Mammary epithelial cell (primary cell): Measurements from ENCODE around the gene MBL2.

ENCODE experiments used
- EZH2 ChIP-seq: IDR thresholded peaks from 2 replicates; pipeline ENCODE4 v1.6.1; 2012; ENCODE audit warnings: low read length, inconsistent platforms, borderline replicate concordance
- TF ChIP-seq, protein P1 (sequence below), 2 donors: IDR thresholded peaks in 1 of 2; conservative IDR thresholded peaks in 1 of 2; 2 replicates each; pipeline ENCODE4 v1.5.1; 2011 to 2012; ENCODE audit warnings: inconsistent platforms in 2 of 2, low read length in 2 of 2, mild to moderate bottlenecking in 2 of 2, control low read depth in 1 of 2, low read depth in 1 of 2; ENCODE audit not compliant: insufficient read depth in 1 of 2; ENCODE audit errors: extremely low read depth in 1 of 2

DNA sequence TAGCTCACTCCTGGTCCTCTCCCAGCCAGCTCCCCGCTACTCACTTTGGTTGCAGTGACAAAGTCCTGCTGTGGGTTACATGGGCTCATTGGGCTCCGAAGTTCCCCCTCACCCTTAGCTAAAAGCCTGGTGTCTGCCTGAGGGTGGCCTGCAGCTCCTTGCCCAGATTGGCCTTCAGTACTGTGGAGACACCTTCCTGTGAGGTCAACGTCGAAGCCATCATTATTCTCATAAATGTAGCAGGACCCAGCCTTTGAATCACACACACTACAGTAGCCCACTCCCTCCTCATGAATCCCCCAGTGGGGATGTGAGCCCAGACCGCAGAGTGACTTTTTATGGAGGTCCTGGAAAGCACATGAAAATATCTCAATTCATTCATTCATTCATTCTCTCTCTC is 10.5 kb downstream of the MBL2 start:
- TF ChIP-seq, protein P1, sequence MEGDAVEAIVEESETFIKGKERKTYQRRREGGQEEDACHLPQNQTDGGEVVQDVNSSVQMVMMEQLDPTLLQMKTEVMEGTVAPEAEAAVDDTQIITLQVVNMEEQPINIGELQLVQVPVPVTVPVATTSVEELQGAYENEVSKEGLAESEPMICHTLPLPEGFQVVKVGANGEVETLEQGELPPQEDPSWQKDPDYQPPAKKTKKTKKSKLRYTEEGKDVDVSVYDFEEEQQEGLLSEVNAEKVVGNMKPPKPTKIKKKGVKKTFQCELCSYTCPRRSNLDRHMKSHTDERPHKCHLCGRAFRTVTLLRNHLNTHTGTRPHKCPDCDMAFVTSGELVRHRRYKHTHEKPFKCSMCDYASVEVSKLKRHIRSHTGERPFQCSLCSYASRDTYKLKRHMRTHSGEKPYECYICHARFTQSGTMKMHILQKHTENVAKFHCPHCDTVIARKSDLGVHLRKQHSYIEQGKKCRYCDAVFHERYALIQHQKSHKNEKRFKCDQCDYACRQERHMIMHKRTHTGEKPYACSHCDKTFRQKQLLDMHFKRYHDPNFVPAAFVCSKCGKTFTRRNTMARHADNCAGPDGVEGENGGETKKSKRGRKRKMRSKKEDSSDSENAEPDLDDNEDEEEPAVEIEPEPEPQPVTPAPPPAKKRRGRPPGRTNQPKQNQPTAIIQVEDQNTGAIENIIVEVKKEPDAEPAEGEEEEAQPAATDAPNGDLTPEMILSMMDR (conservative IDR thresholded peaks at IDR 0.05 in 1 of 2, IDR thresholded peaks at IDR 0.05 in 1 of 2; ENCODE audit: extremely low read depth in 1 of 2, insufficient read depth in 1 of 2, low read depth in 1 of 2, low read length in 2 of 2): no peak
- TF ChIP-seq EZH2: no peak
